Esophagus (tissue), 2 donors: Measurements from ENCODE around the gene MSH2. TPM values are rescaled to one million over a fixed set of nuclear protein-coding genes. Genes with fewer than 3 reads are reported as not detected.

Source experiments
- polyA plus RNA-seq, 2 donors: library from polyadenylated mRNA; stranded (reverse); fragments of 200-250 nt; gene quantifications; one replicate each; pipeline ENCODE4 v1.2.3, GENCODE V29; 2013
- donor health status: healthy with polysubstance abuse.
- donor health status: Bipolar disorder and iron deficiency.

MSH2 gene
- polyA plus RNA-seq, 2 donors: 6.2 to 12.0 TPM

Other genes starting within 250 kb of the MSH2 start
- not detected for gene STPG4, start 247.8 kb upstream of the MSH2 start, polyA plus RNA-seq
- gene CALM2, start 226.6 kb upstream of the MSH2 start, polyA plus RNA-seq: 100 to 1,000 TPM; 210 to 307 TPM
- gene EPCAM, start 33.8 kb upstream of the MSH2 start, polyA plus RNA-seq: 10 to 100 TPM; 10.0 to 13.4 TPM
- gene KCNK12, start 167.8 kb downstream of the MSH2 start, polyA plus RNA-seq: under 1 TPM; under 0.01 to 0.02 TPM